Activated naive CD4-positive, alpha-beta T cell treated with anti-CD3 and anti-CD28 coated beads for 36 hours (primary cell): ENCODE results near the gene HIC1. TPM values are rescaled to one million over a fixed set of nuclear protein-coding genes. Genes with fewer than 3 reads are reported as not detected.
A peak's percentile ranks its signal among the peaks of the same experiment; 100 is the strongest.

ENCODE experiments used
- CTCF ChIA-PET: fragments of 350-600 bp; sonication (Branson Sonifier 250); formaldehyde crosslinking; loops from one replicate; lab custom pipeline; 2021; ENCODE audit warnings: antibody characterized with exemption; lab: Charles Lee
- DNase-seq: peaks from one replicate; pipeline ENCODE4 v3.0.0-alpha.2; 2020
- H3K27ac Mint-ChIP-seq: one replicate; pipeline ENCODE4 v1.8.0; 2021; ENCODE audit warnings: mild to moderate bottlenecking, mixed read lengths
- H3K27me3 Mint-ChIP-seq: one replicate; pipeline ENCODE4 v1.8.0; 2021; ENCODE audit warnings: low read depth, mixed read lengths
- H3K36me3 Mint-ChIP-seq: one replicate; pipeline ENCODE4 v1.8.0; 2021; ENCODE audit warnings: low read depth, mixed read lengths
- H3K4me1 Mint-ChIP-seq: one replicate; pipeline ENCODE4 v1.8.0; 2021; ENCODE audit warnings: low read depth, mixed read lengths
- H3K4me3 Mint-ChIP-seq: one replicate; pipeline ENCODE4 v1.8.0; 2021; ENCODE audit warnings: mild to moderate bottlenecking, moderate library complexity, mixed read lengths
- H3K9me3 Mint-ChIP-seq: one replicate; pipeline ENCODE4 v1.8.0; 2021; ENCODE audit warnings: mixed read lengths
- intact Hi-C: fragments of 100-400 bp; cut with micrococcal nuclease; formaldehyde crosslinking; loops from one replicate; pipeline ENCODE4 v1.15.1; 2023
- total RNA-seq, 2 experiments: library from RNA; stranded (reverse); gene quantifications; one replicate each; pipeline ENCODE4 v1.2.3, GENCODE V29; 2021

Gene HIC1
- total RNA-seq, 2 experiments from 2014 or later: 14.8 TPM

DNA sequence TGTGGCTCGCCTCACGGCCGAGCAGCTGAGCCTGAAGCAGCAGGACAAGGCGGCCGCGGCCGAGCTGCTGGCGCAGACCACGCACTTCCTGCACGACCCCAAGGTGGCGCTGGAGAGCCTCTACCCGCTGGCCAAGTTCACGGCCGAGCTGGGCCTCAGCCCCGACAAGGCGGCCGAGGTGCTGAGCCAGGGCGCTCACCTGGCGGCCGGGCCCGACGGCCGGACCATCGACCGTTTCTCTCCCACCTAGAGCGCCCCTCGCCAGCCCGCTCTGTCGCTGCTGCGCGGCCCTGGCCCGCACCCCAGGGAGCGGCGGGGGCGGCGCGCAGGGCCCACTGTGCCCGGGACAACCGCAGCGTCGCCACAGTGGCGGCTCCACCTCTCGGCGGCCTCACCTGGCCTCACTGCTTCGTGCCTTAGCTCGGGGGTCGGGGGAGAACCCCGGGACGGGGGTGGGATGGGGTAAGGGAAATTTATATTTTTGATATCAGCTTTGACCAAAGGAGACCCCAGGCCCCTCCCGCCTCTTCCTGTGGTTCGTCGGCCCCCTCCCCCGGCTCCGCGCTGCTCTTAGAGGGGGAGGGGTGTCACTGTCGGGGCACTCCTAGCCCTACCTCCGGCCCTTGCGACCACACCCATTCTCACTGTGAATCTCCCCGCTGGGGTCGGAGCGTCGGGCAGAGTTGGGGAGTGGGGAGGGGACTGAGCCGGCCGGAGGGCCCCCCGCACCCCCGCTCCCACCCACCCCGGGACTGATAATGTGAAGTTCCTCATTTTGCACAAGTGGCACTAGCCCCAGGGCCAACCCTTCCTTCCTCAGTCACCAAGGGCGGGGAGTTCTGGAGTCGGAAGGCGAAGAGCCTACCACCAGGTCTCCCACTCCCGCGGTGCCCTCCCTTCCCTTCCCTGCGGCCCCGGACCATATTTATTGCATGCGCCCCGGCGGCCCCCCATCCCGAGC, 4.0 kb downstream of the HIC1 start:
- H3K4me1 Mint-ChIP-seq: peaks cover 4% of the 10 kb centered on the region
- intact Hi-C loops: no loop called here
- H3K4me3 Mint-ChIP-seq: no peak overlapping the region
- no peak overlapping the region for H3K27ac Mint-ChIP-seq
- peaks cover 35% of the 10 kb centered on the region for H3K36me3 Mint-ChIP-seq
- H3K9me3 Mint-ChIP-seq: no peaks in the 10 kb centered on the region
- peak; percentile 80 for DNase-seq
- H3K27me3 Mint-ChIP-seq: peaks cover 2% of the 10 kb centered on the region
- CTCF ChIA-PET: interaction anchor here (0.5 to 4.4 kb wide), 26 partner anchors 9 to 1257 kb away, joined by 3 to 40 read pairs (median 4); partner anchors contain the start of gene TSR1

DNA sequence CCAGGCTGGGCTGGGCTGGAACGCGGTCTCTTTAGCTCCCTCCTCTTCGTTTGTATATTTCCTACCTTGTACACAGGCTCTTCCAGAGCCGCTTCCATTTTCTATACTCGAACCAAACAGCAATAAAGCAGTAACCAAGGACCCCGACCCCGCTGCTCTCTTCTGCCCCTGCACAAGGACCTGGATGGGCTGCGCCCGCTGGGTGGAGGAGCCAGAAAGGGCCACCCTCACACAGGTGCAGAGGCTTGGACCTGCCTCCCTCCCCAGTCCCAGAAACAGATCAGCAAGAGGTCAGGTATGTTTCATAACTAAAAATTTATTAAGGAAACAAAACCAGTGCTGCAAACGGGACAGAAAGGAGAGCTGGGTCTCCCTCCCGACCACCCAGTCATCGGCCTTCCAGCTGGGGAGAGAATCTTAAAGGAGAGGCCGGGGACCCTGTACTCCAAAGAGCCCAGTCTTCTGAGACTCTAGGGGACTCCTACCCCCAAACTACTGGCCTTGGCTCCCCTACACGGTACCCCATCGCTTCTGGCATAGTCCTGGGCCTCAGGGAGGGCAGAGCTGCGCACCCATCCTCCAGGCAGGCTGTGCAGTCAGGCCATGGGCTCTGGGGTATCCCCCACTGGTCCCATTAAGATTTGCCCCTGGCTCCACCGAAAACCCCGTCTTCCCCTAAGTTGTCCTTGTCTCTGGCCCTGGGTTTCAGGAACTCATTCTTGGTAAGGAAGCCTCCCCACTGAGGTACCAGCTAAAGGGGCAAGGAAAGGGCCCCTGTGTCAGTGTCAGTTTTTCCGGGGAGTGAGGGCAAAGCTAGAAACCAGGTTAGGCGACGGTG, 4.9 kb downstream of the HIC1 start:
- Mint-ChIP-seq H3K9me3 (no peaks in the 10 kb centered on the region), H3K4me1 (peaks cover 2% of the 10 kb centered on the region), H3K36me3 (peaks cover 44% of the 10 kb centered on the region), H3K4me3 (no peak overlapping the region), H3K27me3 (peaks cover 4% of the 10 kb centered on the region), H3K27ac (no peak overlapping the region)
- CTCF ChIA-PET: interaction anchor here (0.9 to 4.4 kb wide), 4 partner anchors 15 to 185 kb away, joined by 3 to 40 read pairs (median 4); no protein-coding TSS in a partner anchor
- intact Hi-C loops: no loop called here
- DNase-seq: no peak

DNA sequence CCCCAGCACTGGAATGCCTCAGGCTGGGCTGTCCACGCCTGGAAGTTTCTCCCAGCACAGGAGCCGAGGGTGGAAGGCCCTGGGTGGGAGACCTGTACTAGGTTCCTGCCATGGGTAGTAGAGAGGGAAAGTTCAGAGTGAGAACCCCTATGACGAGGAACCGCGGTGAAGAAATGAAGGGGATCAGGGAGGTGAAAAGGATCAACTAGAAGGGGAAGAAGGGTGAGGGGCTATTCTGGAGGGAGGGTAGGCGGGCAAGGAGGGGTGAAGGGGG, 5.4 kb downstream of the HIC1 start:
- no peaks in the 10 kb centered on the region for H3K9me3 Mint-ChIP-seq
- H3K27ac Mint-ChIP-seq: no peak overlapping the region
- CTCF ChIA-PET: interaction anchor here (0.9 to 4.4 kb wide), 2 partner anchors 105 to 184 kb away, joined by 5 to 40 read pairs; no protein-coding TSS in a partner anchor
- peaks cover 4% of the 10 kb centered on the region for H3K27me3 Mint-ChIP-seq
- intact Hi-C loops: no loop called here
- H3K4me3 Mint-ChIP-seq: no peak overlapping the region
- DNase-seq: no peak
- H3K36me3 Mint-ChIP-seq: peaks cover 47% of the 10 kb centered on the region
- H3K4me1 Mint-ChIP-seq: peaks cover 2% of the 10 kb centered on the region

DNA sequence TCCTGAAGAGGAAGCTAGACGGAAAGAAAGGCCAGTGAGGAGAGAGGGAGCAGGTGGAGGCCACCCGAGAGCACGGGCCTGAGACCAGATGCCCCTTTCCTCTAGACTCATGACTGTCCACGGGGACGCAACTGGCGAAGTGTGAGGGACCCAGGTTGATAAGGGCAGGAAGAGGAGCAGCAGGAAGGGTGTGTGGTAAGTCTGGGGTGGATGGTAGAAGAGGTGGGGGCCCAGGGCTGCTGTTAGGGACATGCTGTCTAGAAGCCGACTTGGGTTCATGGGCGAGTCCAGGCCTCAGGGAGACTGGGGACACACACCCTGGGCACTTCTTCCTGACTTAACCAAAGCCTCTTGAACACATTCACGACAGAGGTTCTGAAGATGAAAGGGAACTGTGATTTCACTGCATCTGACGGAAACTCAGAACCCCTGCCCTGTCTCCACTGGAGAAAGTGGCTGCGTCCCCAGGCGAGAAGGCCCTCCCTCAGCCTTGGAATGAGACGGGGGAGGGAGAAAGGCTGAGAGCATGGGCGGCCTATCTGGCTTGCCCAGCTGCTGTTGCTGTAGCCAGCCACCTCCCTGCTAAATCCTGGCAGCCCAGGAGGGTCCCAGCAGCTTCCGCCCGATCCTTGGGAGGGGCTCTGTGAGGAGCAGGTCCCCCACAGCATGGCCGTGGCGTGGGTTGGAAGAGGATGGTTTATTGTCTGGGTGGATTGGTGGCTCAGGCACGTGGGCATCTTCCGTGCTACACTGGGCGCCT, 6.0 kb downstream of the HIC1 start:
- no peak for DNase-seq
- H3K36me3 Mint-ChIP-seq: peaks cover 52% of the 10 kb centered on the region
- CTCF ChIA-PET: no interaction called here
- intact Hi-C loops: no loop called here
- H3K4me1 Mint-ChIP-seq: peaks cover 2% of the 10 kb centered on the region
- H3K27me3 Mint-ChIP-seq: peaks cover 4% of the 10 kb centered on the region
- no peaks in the 10 kb centered on the region for H3K9me3 Mint-ChIP-seq
- no peak overlapping the region for H3K4me3 Mint-ChIP-seq
- no peak overlapping the region for H3K27ac Mint-ChIP-seq

DNA sequence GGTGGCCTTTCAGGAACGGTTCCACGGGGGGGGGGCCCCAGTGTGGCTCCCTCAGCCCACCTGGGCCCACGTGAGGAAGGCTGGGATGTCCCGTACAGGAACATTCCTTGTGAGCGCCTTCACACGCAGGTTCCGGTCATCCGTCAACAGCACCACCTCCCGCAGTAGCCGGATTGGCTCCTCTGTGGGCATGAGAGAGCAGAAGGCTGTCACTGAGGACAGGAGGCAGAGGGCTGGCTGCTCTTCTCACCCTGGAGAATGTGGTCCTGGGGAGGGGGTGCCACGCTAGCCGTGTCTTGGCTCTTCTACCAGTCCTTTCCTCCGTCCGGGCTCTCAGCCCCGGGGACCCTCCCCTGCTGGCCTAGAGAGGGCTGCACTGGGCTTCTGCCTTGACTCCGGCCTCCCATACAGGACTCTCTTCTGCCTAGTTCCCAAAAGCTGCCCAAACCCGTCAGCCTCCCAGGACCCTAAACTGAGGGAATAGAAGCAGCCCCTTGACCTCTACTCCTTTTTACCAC, 6.6 kb downstream of the HIC1 start:
- no peak overlapping the region for H3K27ac Mint-ChIP-seq
- peaks cover 56% of the 10 kb centered on the region for H3K36me3 Mint-ChIP-seq
- CTCF ChIA-PET: no interaction called here
- intact Hi-C loops: no loop called here
- H3K4me1 Mint-ChIP-seq: peaks cover 2% of the 10 kb centered on the region
- H3K9me3 Mint-ChIP-seq: no peaks in the 10 kb centered on the region
- H3K27me3 Mint-ChIP-seq: peaks cover 4% of the 10 kb centered on the region
- H3K4me3 Mint-ChIP-seq: no peak overlapping the region
- DNase-seq: no peak

DNA sequence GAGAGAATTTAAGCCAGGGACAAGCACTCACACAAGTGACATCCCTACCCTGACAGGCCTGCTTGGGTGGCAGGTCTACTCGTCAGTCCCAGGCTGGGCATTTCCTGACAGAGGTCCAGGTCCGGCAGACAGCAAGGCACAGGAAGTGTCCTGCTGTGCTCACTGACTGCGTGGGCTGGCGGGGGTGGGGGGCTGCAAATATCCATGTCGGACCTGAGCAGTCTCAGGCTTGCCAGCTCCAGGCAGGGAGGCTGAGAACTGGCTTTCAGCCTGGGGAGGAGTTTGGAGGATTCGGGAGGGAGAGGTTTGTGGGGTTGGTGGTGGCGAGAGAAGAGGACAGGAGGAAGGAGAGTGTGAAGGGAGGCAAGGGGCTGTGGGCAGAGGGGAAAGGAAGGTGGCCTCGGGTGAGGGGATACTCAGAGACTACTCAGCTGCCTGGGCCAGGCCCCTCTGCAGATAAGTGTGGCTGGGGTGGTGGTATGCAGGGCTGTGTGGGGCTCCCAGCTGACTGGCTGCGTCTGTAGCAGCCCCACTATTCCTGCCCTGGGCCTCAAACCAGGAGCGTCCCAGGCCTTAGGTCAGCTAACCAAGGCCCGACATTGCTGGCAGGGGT, 7.8 kb downstream of the HIC1 start:
- Mint-ChIP-seq H3K27ac (no peak overlapping the region), H3K4me1 (peaks cover 1% of the 10 kb centered on the region), H3K27me3 (peaks cover 3% of the 10 kb centered on the region), H3K4me3 (no peak overlapping the region), H3K36me3 (peaks cover 54% of the 10 kb centered on the region), H3K9me3 (no peaks in the 10 kb centered on the region)
- no peak for DNase-seq
- CTCF ChIA-PET: interaction anchor here (3.2 kb wide), 1 partner anchor 182 kb away, joined by 19 read pairs; no protein-coding TSS in a partner anchor
- intact Hi-C loops: no loop called here

DNA sequence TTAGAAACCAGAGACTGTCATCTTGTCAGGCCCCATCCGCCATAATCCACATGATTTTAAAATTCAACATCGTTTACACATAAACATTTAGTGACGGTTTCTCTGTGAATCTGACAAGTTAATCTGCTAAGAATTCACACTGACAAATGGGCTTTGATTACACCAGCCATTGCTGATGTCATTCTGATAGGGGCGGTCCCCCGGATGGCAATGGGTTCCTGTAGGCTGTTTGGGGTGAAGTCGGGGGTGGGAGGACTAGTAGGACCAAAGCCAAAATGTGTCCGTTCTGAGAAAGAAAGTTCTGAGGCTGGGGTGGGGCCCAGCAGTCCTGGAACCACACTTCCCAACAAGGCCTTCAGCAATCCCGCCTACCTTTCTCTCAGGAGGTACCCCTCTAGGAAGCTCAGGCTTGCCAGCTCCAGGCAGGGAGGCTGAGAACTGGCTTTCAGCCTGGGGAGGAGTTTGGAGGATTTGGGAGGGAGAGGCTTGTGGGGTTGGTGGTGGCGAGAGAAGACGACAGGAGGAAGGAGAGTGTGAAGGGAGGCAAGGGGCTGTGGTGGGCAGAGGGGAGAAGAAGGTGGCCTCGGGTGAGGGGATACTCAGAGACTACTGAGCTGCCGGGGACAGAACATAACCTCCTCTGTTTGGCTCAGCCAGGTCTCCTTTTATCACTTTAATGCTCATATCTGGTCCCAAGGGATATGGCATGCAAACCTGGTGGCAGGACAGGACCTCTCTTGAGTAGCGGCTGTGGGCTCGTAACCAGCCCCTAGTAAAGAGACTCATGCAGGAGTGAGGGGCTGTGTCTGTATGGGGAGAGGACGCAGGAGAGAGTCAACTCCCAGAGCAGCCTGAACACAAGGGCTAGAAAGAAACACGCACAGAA, 8.6 kb downstream of the HIC1 start:
- Mint-ChIP-seq H3K4me3 (no peak overlapping the region), H3K27me3 (peaks cover 2% of the 10 kb centered on the region), H3K36me3 (peaks cover 57% of the 10 kb centered on the region), H3K4me1 (peaks cover under 1% of the 10 kb centered on the region), H3K27ac (no peak overlapping the region), H3K9me3 (no peaks in the 10 kb centered on the region)
- DNase-seq: no peak
- intact Hi-C loops: no loop called here
- CTCF ChIA-PET: interaction anchor here (0.8 to 3.2 kb wide), 4 partner anchors 8 to 181 kb away, joined by 3 to 19 read pairs (median 6); partner anchors contain the start of gene HIC1

DNA sequence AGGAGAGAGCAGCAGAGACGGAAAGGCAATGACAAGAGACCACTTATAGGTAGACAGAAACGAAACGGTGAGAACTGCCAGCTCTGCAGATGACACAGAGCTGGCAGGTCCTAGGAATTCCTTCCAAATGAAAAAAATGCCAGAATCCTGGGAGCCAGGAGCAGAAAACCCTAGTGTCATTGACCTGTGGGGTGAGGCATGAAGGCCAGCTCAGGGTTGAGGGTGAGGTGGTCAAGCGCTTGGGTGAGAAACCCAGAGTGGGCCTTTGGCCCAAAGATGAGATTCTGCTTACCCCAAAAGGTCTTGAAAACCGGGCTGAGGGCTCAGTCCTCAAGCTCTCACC, 9.2 kb downstream of the HIC1 start:
- Mint-ChIP-seq H3K27ac (no peak overlapping the region), H3K27me3 (peaks cover 2% of the 10 kb centered on the region), H3K4me3 (no peak overlapping the region), H3K9me3 (no peaks in the 10 kb centered on the region), H3K4me1 (peaks cover 7% of the 10 kb centered on the region), H3K36me3 (peaks cover 62% of the 10 kb centered on the region)
- CTCF ChIA-PET: interaction anchor here (0.8 to 3.2 kb wide), 4 partner anchors 9 to 181 kb away, joined by 3 to 19 read pairs (median 6); partner anchors contain the start of gene HIC1
- no peak for DNase-seq
- intact Hi-C loops: no loop called here

DNA sequence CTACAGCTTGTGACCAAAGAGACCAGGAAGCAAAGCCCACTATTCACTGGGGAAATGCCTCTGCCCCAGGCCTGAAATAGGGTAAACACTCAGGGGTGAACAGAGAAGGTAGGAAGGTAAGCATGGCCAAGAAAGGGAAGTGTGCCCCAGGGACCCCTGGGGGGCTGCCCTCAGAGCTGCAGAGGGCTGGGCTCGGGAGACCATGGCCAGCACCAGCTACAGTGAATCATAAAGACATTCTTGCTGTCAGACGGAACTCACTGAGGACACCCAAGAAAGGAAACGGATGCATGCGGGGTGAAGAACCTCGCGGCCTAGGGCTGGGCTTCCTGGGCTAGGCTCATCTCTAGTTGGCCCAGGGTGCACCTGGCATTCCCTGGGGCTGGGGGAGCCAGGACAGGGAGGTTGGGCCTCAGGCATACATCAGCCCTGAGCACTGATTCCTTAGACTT, 9.6 kb downstream of the HIC1 start:
- CTCF ChIA-PET: interaction anchor here (0.6 to 3.2 kb wide), 6 partner anchors 10 to 182 kb away, joined by 3 to 19 read pairs (median 3); partner anchors contain the start of gene HIC1
- Mint-ChIP-seq H3K27ac (no peak overlapping the region), H3K4me3 (no peak overlapping the region), H3K36me3 (peaks cover 64% of the 10 kb centered on the region), H3K27me3 (peaks cover 2% of the 10 kb centered on the region), H3K4me1 (peaks cover 11% of the 10 kb centered on the region), H3K9me3 (no peaks in the 10 kb centered on the region)
- intact Hi-C loops: no loop called here
- no peak for DNase-seq

DNA sequence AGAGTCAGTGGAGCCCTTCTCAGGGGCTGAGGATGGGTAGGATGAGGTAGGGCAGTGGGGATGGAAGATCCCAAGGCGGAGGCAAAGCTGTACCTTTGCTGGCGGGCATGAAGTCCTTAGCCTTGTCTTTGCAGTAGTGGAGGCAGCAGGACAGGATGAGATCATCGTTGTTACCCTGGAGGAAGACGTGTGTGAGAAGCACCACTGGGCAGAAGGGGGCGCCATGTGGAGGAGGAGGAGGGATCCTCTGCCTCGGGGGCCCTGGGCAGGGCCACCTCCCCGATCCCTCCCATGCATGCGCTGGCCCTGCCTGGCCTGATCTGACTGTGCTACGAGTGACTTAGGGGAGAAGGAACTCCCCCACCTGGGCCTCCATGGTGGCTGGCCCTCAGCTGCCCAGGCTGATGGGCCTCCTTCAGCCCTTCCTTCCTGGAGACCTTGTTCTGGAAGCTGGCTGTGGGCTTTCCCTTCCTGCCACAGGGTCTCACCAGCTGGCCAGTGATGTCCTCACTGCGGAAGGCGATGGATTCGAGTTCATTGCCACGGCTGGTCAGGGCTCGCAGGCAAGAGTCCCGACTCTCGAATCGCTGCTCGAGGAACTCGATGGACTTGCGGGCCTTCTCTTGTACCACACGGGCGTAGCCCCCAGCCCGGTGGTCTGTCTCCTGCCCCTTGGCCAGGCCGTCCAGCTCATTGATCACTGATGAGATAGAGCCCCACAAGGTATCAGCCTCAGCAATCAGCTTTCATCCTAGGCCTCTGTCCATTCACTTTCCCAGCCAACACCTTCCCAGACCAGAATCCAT, 10.3 kb downstream of the HIC1 start:
- H3K9me3 Mint-ChIP-seq: no peaks in the 10 kb centered on the region
- H3K27ac Mint-ChIP-seq: no peak overlapping the region
- intact Hi-C loops: no loop called here
- DNase-seq: peak; percentile 80
- no peak overlapping the region for H3K4me3 Mint-ChIP-seq
- peaks cover 2% of the 10 kb centered on the region for H3K27me3 Mint-ChIP-seq
- CTCF ChIA-PET: interaction anchor here (0.6 to 3.2 kb wide), 7 partner anchors 10 to 216 kb away, joined by 3 to 19 read pairs (median 3); partner anchors contain the start of gene HIC1
- H3K4me1 Mint-ChIP-seq: peaks cover 18% of the 10 kb centered on the region
- H3K36me3 Mint-ChIP-seq: peaks cover 65% of the 10 kb centered on the region
